A673 (cell line): ENCODE data around the gene SRD5A3. TPM values are rescaled to one million over a fixed set of nuclear protein-coding genes. Genes with fewer than 3 reads are reported as not detected.

Experiments used
- BruUV-seq: library from RNA; stranded (reverse); fragments of 400-500 nt; replicated peaks from 2 replicates; lab custom pipeline; 2021; lab: Mats Ljungman, UMichigan
- CTCF ChIA-PET: fragments of 300-600 bp; sonication (Branson Sonifier 250); formaldehyde crosslinking; loops from one replicate; lab custom pipeline; 2022; ENCODE audit warnings: antibody characterized with exemption; lab: Charles Lee
- POLR2A ChIA-PET: fragments of 300-600 bp; sonication (Branson Sonifier 250); formaldehyde crosslinking; loops from one replicate; lab custom pipeline; 2022; ENCODE audit warnings: antibody characterized with exemption; ENCODE audit not compliant: low non-redundant PET; lab: Charles Lee
- DNase-seq: peaks from one replicate; pipeline ENCODE4 v3.0.0-alpha.2; 2015; ENCODE audit warnings: low spot score
- H3K27ac ChIP-seq: fragments of 200-600 bp; sonication (generic); 2 replicates; pipeline ENCODE4 v1.5.1; 2016; ENCODE audit warnings: mixed run types, low read depth, mild to moderate bottlenecking, mixed read lengths, antibody characterized with exemption, low read length; ENCODE audit not compliant: poor library complexity, severe bottlenecking
- H3K27me3 ChIP-seq: fragments of 200-600 bp; sonication (generic); replicated peaks from 2 replicates; pipeline ENCODE4 v1.6.1; 2017; ENCODE audit warnings: mixed run types, low read depth, mild to moderate bottlenecking, mixed read lengths, antibody characterized with exemption, low read length; ENCODE audit not compliant: insufficient read depth, poor library complexity
- H3K36me3 ChIP-seq: fragments of 200-600 bp; sonication (generic); 2 replicates; pipeline ENCODE4 v1.6.1; 2016; ENCODE audit warnings: mixed run types, mild to moderate bottlenecking, mixed read lengths, antibody characterized with exemption, low read length; ENCODE audit not compliant: insufficient read depth, poor library complexity, severe bottlenecking
- H3K4me1 ChIP-seq: fragments of 200-600 bp; sonication (generic); 2 replicates; pipeline ENCODE4 v1.6.1; 2017; ENCODE audit warnings: mixed run types, mild to moderate bottlenecking, mixed read lengths, antibody characterized with exemption, low read length; ENCODE audit not compliant: insufficient read depth, poor library complexity, severe bottlenecking
- H3K4me3 ChIP-seq: fragments of 200-600 bp; sonication (generic); 2 replicates; pipeline ENCODE4 v1.5.1; 2016; ENCODE audit warnings: low read depth, mixed run types, mild to moderate bottlenecking, mixed read lengths, low read length; ENCODE audit not compliant: poor library complexity, severe bottlenecking
- H3K9me3 ChIP-seq: fragments of 200-600 bp; sonication (generic); 2 replicates; pipeline ENCODE4 v1.6.1; 2016; ENCODE audit warnings: mixed run types, low read depth, mild to moderate bottlenecking, mixed read lengths, antibody characterized with exemption, low read length; ENCODE audit not compliant: poor library complexity, severe bottlenecking
- EZH2 ChIP-seq: fragments of 200-600 bp; sonication (generic); IDR thresholded peaks from 2 replicates; pipeline ENCODE4 v1.6.1; 2017; ENCODE audit warnings: borderline replicate concordance, low read depth, mild to moderate bottlenecking, mixed read lengths, antibody characterized with exemption, low read length; ENCODE audit not compliant: poor library complexity, severe bottlenecking
- intact Hi-C: fragments of 100-400 bp; cut with micrococcal nuclease; formaldehyde crosslinking; loops from one replicate; pipeline ENCODE4 v1.10.0; 2022; ENCODE audit not compliant: unreplicated experiment
- total RNA-seq: library from RNA; stranded (reverse); gene quantifications from 2 replicates; pipeline ENCODE4 v1.2.3, GENCODE V29; 2021
- TF ChIP-seq, protein P1 (sequence below): fragments of 300-800, 200-600 bp; sonication (generic); conservative IDR thresholded peaks from 2 replicates; pipeline ENCODE4 v1.5.1; 2017; ENCODE audit warnings: low read depth, mild to moderate bottlenecking, antibody characterized with exemption, low read length, moderate library complexity, mixed read lengths

SRD5A3 gene
- total RNA-seq, 1 experiment from 2014 or later: 48.1 TPM

- CTCF ChIA-PET: no interaction called here
- no peak for TF ChIP-seq EZH2
- TF ChIP-seq, protein P1, sequence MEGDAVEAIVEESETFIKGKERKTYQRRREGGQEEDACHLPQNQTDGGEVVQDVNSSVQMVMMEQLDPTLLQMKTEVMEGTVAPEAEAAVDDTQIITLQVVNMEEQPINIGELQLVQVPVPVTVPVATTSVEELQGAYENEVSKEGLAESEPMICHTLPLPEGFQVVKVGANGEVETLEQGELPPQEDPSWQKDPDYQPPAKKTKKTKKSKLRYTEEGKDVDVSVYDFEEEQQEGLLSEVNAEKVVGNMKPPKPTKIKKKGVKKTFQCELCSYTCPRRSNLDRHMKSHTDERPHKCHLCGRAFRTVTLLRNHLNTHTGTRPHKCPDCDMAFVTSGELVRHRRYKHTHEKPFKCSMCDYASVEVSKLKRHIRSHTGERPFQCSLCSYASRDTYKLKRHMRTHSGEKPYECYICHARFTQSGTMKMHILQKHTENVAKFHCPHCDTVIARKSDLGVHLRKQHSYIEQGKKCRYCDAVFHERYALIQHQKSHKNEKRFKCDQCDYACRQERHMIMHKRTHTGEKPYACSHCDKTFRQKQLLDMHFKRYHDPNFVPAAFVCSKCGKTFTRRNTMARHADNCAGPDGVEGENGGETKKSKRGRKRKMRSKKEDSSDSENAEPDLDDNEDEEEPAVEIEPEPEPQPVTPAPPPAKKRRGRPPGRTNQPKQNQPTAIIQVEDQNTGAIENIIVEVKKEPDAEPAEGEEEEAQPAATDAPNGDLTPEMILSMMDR: no peak
- Histone ChIP-seq H3K9me3 (no peaks in the 10 kb centered on the region), H3K27me3 (no peaks in the 10 kb centered on the region), H3K27ac (no peak overlapping the region), H3K36me3 (no peaks in the 10 kb centered on the region), H3K4me3 (no peak overlapping the region), H3K4me1 (peaks cover 5% of the 10 kb centered on the region)
- intact Hi-C loops: no loop called here
- DNase-seq: no peak
- POLR2A ChIA-PET: no interaction called here
- BruUV-seq: no TSS peak
Measured at GRCh38 chr4:55373461-55373860, 27.4 kb downstream of the SRD5A3 start.

DNA sequence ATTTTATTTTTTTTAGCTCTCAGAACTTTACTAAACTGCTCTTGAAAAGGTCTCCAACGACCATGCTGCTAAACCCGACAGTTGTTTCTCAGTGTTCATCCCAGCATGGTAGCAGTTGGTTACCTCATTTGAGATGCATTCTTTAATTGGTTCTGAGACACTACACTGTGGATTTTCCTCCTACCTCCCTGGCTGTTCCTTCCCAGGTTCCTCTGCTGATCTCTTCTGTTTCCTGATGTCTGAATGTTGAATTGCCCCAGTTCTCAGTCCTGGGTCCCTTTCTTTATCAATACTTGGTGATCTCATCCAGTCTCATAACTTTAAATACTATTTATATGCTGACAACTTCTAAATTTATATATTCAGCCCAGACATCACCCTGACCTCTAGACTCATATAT is 30.7 kb downstream of the SRD5A3 start:
- H3K4me3 ChIP-seq: no peak overlapping the region
- no peak overlapping the region for H3K27ac ChIP-seq
- BruUV-seq: no TSS peak
- no peaks in the 10 kb centered on the region for H3K27me3 ChIP-seq
- no peaks in the 10 kb centered on the region for H3K4me1 ChIP-seq
- H3K9me3 ChIP-seq: no peaks in the 10 kb centered on the region
- TF ChIP-seq, protein P1: no peak
- no peak for TF ChIP-seq EZH2
- ChIA-PET CTCF (no interaction called here), POLR2A (no interaction called here)
- H3K36me3 ChIP-seq: no peaks in the 10 kb centered on the region
- intact Hi-C loops: no loop called here
- no peak for DNase-seq

DNA sequence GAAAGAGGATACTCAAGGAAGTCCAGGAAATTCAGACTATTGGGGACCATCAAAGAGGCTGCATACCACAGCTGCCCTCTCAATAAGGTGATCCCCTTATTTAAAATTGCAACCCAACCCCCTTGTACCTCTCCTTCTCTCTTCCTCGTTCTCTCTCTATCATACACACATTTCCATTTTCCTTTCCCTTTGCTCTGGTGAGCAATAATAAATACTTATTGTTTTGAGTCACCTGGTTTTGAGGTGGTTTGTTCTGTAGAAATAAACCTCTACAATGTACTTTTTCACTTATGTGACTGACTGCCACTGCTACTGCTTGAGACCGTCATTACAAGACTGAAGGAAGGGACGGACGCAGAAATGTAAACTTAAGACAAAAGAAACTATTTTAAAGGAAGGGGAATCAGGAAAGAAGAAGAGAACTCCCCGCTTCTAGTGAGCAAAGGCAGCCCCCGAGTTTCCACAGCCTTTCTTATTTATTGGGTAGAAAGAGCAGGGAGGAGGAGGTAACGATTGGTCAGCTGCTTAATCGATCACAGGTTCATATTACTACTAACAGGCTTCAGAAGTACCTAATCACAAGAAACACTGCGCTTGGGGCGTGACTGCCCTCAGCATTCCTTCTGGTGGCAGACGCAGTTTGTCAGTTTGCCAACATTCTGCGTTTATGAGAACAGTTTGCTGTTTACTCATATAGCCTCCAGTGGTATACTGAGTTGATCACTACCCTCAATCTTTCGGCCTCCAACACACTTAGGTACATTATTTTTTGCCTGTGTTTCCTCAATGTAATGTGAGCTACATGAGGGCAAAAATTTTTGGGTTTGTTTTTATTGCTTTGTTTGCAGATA is 32.8 kb downstream of the SRD5A3 start:
- CTCF ChIA-PET: no interaction called here
- intact Hi-C loops: no loop called here
- TF ChIP-seq, protein P1: no peak
- TF ChIP-seq EZH2: no peak
- no peak for DNase-seq
- no peak overlapping the region for H3K27ac ChIP-seq
- H3K9me3 ChIP-seq: no peaks in the 10 kb centered on the region
- no peaks in the 10 kb centered on the region for H3K27me3 ChIP-seq
- H3K4me3 ChIP-seq: no peak overlapping the region
- BruUV-seq: no TSS peak
- POLR2A ChIA-PET: no interaction called here
- no peaks in the 10 kb centered on the region for H3K4me1 ChIP-seq
- no peaks in the 10 kb centered on the region for H3K36me3 ChIP-seq
